SK-N-SH (cell line): Measurements from ENCODE around the gene CD209. TPM values are rescaled to one million over a fixed set of nuclear protein-coding genes. Genes with fewer than 3 reads are reported as not detected.

Experiments
- CTCF ChIA-PET: fragments of 300-600, 350-600 bp; formaldehyde crosslinking; extraction: SDS; loops from one replicate; lab custom pipeline; 2021; lab: Yijun Ruan, JAX
- POLR2A ChIA-PET: fragments of 350-600 bp; sonication (Branson Sonifier 250); formaldehyde crosslinking; extraction: SDS; loops from one replicate; lab custom pipeline; 2020; ENCODE audit warnings: antibody characterized with exemption, inconsistent platforms; lab: Yijun Ruan, JAX
- DNase-seq: peaks from one replicate; pipeline ENCODE4 v3.0.0; 2012
- H2AFZ ChIP-seq: fragments of 200-600 bp; sonication (generic); 2 replicates; pipeline ENCODE4 v1.8.1; 2016; ENCODE audit warnings: antibody characterized with exemption, mild to moderate bottlenecking, low read depth
- H3F3A ChIP-seq: fragments of 200-600 bp; sonication (generic); replicated peaks from 2 replicates; pipeline ENCODE3; 2016; ENCODE audit warnings: antibody characterized with exemption, mild to moderate bottlenecking; ENCODE audit not compliant: insufficient read depth
- H3K27ac ChIP-seq, 2 experiments: fragments of 200-500 bp in 1 of 2; fragments of 200-600 bp in 1 of 2; sonication (Bioruptor generic) in 1 of 2; sonication (generic), shearing (Covaris generic) in 1 of 2; 2 replicates each; pipeline versions ENCODE4 v1.5.1 to v1.6.1; 2014 to 2016; ENCODE audit warnings: low read depth in 2 of 2, inconsistent platforms in 1 of 2, low read length in 1 of 2, mild to moderate bottlenecking in 1 of 2, mixed read lengths in 1 of 2
- H3K27me3 ChIP-seq: fragments of 200-600 bp; sonication (generic), shearing (Covaris generic); 2 replicates; pipeline ENCODE4 v1.6.1; 2016; ENCODE audit warnings: mixed run types; ENCODE audit not compliant: insufficient read depth
- H3K36me3 ChIP-seq, 2 experiments: fragments of 200-500 bp in 1 of 2; fragments of 200-600 bp in 1 of 2; sonication (Bioruptor generic) in 1 of 2; sonication (generic) in 1 of 2; replicated peaks in 1 of 2; 2 replicates each; pipeline versions ENCODE3 to v1.5.1; 2014 to 2016; ENCODE audit warnings: low read length in 1 of 2, mild to moderate bottlenecking in 1 of 2; ENCODE audit not compliant: insufficient read depth in 2 of 2, control insufficient read depth in 1 of 2
- H3K4me1 ChIP-seq, 2 experiments: fragments of 200-500 bp in 1 of 2; fragments of 200-600 bp in 1 of 2; sonication (Bioruptor generic) in 1 of 2; sonication (generic), shearing (Covaris generic) in 1 of 2; 2 replicates each; pipeline versions ENCODE4 v1.5.1 to v1.6.1; 2014 to 2016; ENCODE audit warnings: low read depth in 1 of 2, low read length in 1 of 2, mixed run types in 1 of 2; ENCODE audit not compliant: insufficient read depth in 2 of 2, control insufficient read depth in 1 of 2
- H3K4me2 ChIP-seq: fragments of 200-600 bp; sonication (generic), shearing (Covaris generic); 2 replicates; pipeline ENCODE4 v1.6.1; 2017; ENCODE audit warnings: mixed run types
- H3K4me3 ChIP-seq, 2 experiments: fragments of 200-500 bp in 1 of 2; fragments of 200-600 bp in 1 of 2; sonication (Bioruptor generic) in 1 of 2; sonication (generic), shearing (Covaris generic) in 1 of 2; 2 replicates each; pipeline versions ENCODE4 v1.5.1 to v1.8.1; 2014 to 2016; ENCODE audit warnings: low read depth in 2 of 2, inconsistent platforms in 1 of 2, low read length in 1 of 2, mild to moderate bottlenecking in 1 of 2, mixed read lengths in 1 of 2, moderate library complexity in 1 of 2
- H3K79me2 ChIP-seq: fragments of 200-600 bp; sonication (generic); 2 replicates; pipeline ENCODE4 v1.8.1; 2017; ENCODE audit warnings: mild to moderate bottlenecking; ENCODE audit not compliant: insufficient read depth
- H3K9ac ChIP-seq: fragments of 200-600 bp; sonication (generic); 2 replicates; pipeline ENCODE4 v1.6.1; 2017; ENCODE audit warnings: mixed run types
- H3K9me2 ChIP-seq: fragments of 200-600 bp; sonication (generic); 2 replicates; pipeline ENCODE4 v1.6.1; 2017; ENCODE audit warnings: mixed run types
- H3K9me3 ChIP-seq: fragments of 200-600 bp; sonication (generic); 2 replicates; pipeline ENCODE4 v1.6.1; 2017; ENCODE audit warnings: mixed run types, mild to moderate bottlenecking, moderate library complexity
- H4K20me1 ChIP-seq: fragments of 200-600 bp; sonication (generic); 2 replicates; pipeline ENCODE4 v1.6.1; 2017; ENCODE audit warnings: mild to moderate bottlenecking, mixed run types; ENCODE audit not compliant: insufficient read depth
- ELF1 ChIP-seq: IDR thresholded peaks from 2 replicates; pipeline ENCODE4 v1.4.0; 2012
- EZH2phosphoT487 ChIP-seq: fragments of 200-600 bp; sonication (generic); IDR thresholded peaks from 2 replicates; pipeline ENCODE4 v1.6.1; 2017; ENCODE audit warnings: low read depth, mixed run types, mild to moderate bottlenecking, antibody characterized with exemption, moderate library complexity, borderline replicate concordance
- FOSL2 ChIP-seq: IDR thresholded peaks from 2 replicates; pipeline ENCODE4 v1.4.0; 2012; ENCODE audit warnings: low read depth, mild to moderate bottlenecking, moderate library complexity, borderline replicate concordance
- FOXJ3 ChIP-seq: sonication (generic); formaldehyde crosslinking; IDR thresholded peaks from 2 replicates; pipeline ENCODE4 v1.5.1; 2020; ENCODE audit warnings: mild to moderate bottlenecking, missing genetic modification reagents
- GABPA ChIP-seq: IDR thresholded peaks from 2 replicates; pipeline ENCODE4 v1.4.0; 2012; ENCODE audit warnings: low read depth, mild to moderate bottlenecking
- GATA2 ChIP-seq: sonication (generic); formaldehyde crosslinking; IDR thresholded peaks from 2 replicates; pipeline ENCODE4 v1.5.0; 2020; ENCODE audit warnings: mild to moderate bottlenecking, missing genetic modification reagents
- IRF3 ChIP-seq: fragments of 150-350 bp; IDR thresholded peaks from 2 replicates; pipeline ENCODE4 v1.6.1; 2016; ENCODE audit warnings: mild to moderate bottlenecking, low read depth, low read length
- JUND ChIP-seq: IDR thresholded peaks from 2 replicates; pipeline ENCODE4 v1.4.0; 2012
- MEF2A ChIP-seq: IDR thresholded peaks from 2 replicates; pipeline ENCODE4 v1.4.0; 2012; ENCODE audit warnings: low read depth, borderline replicate concordance
- NFIC ChIP-seq: IDR thresholded peaks from 2 replicates; pipeline ENCODE4 v1.4.0; 2012; ENCODE audit warnings: borderline replicate concordance
- PBX3 ChIP-seq: IDR thresholded peaks from 2 replicates; pipeline ENCODE4; 2012
- POLR2AphosphoS5 ChIP-seq: IDR thresholded peaks from 2 replicates; pipeline ENCODE4 v1.6.1; 2012; ENCODE audit warnings: low read depth, low read length
- RAD21 ChIP-seq: IDR thresholded peaks from 2 replicates; pipeline ENCODE4 v1.6.1; 2012; ENCODE audit warnings: mild to moderate bottlenecking, low read length
- RCOR1 ChIP-seq: fragments of 150-350 bp; IDR thresholded peaks from 2 replicates; pipeline ENCODE4 v1.6.1; 2017; ENCODE audit warnings: antibody characterized with exemption, low read length
- REST ChIP-seq: IDR thresholded peaks from 2 replicates; pipeline ENCODE4 v1.6.1; 2012; ENCODE audit warnings: mild to moderate bottlenecking, low read depth, low read length, moderate library complexity
- RFX5 ChIP-seq: IDR thresholded peaks from 2 replicates; pipeline ENCODE4 v1.6.1; 2012; ENCODE audit warnings: mild to moderate bottlenecking, improper control_type of control experiment, low read length
- USF2 ChIP-seq: fragments of 150-350 bp; IDR thresholded peaks from 2 replicates; pipeline ENCODE4 v1.6.1; 2017; ENCODE audit warnings: antibody characterized with exemption, low read length, low read depth, borderline replicate concordance
- WGBS: methylation state at CpG from one replicate; pipeline ENCODE4 v1.1.6; 2017; ENCODE audit warnings: low lambda C conversion rate; 5-methylcytosine and 5-hydroxymethylcytosine counted together
- polyA plus RNA-seq, 3 experiments: library from polyadenylated mRNA; depleted of rRNA; stranded (reverse); fragments of >200 nt; gene quantifications; 2 replicates each; pipeline ENCODE4 v1.2.3, GENCODE V29; 2012

The CD209 gene
- polyA plus RNA-seq, 1 of the 3 experiments (the other 2 are of a cell fraction) = not detected

GRCh38 chr19:7731615-7732014 lies 15.7 kb downstream of the CD209 start (continued):
- TF ChIP-seq FOSL2 (no peak), JUND (no peak)
- TF ChIP-seq, all 33 proteins: peak for 0

GRCh38 chr19:7731218-7731595 lies 16.1 kb downstream of the CD209 start:
- POLR2A ChIA-PET = interaction anchor here (0.6 kb wide), 1 partner anchor 63 kb away, joined by 3 read pairs; no protein-coding TSS in a partner anchor
- Histone ChIP-seq H3K9ac (no peak overlapping the region), H3K9me3 (no peaks in the 10 kb centered on the region), H3K27me3 (peaks cover 62% of the 10 kb centered on the region), H3K4me2 (no peak overlapping the region), H3K4me3 (no peak overlapping the region), H3K4me1 (no peaks in the 10 kb centered on the region), H3K79me2 (no peaks in the 10 kb centered on the region), H4K20me1 (no peaks in the 10 kb centered on the region), H2AFZ (no peak overlapping the region), H3K36me3 (no peaks in the 10 kb centered on the region), H3F3A (no peaks in the 10 kb centered on the region), H3K27ac (no peak overlapping the region), H3K9me2 (no peaks in the 10 kb centered on the region)
- CTCF ChIA-PET = no interaction called here
- TF ChIP-seq FOXJ3 (CRISPR knock-in tag) (no peak), POLR2AphosphoS5 (no peak), ELF1 (no peak), NFIC (no peak), RFX5 (no peak), FOSL2 (no peak), PBX3 (no peak), USF2 (no peak), GATA2 (no peak)
- no peak for DNase-seq
- WGBS = 23% methylated on average over 12 of the region's 39 CpGs

GRCh38 chr19:7730286-7731217 lies 16.8 kb downstream of the CD209 start:
- H3K27me3 ChIP-seq = peaks cover 69% of the 10 kb centered on the region
- ChIA-PET CTCF (no interaction called here), POLR2A (no interaction called here)
- TF ChIP-seq IRF3 = no peak
- no peak for TF ChIP-seq PBX3
- TF ChIP-seq RFX5 = no peak
- no peak for TF ChIP-seq MEF2A
- TF ChIP-seq REST = no peak
- no peak for TF ChIP-seq GABPA
- TF ChIP-seq EZH2phosphoT487 = no peak
- TF ChIP-seq RAD21 = no peak
- TF ChIP-seq JUND = no peak
- TF ChIP-seq RCOR1 = no peak
- no peak for TF ChIP-seq GATA2

More at GRCh38 chr19:7730286-7731217, 16.8 kb downstream of the CD209 start:
- Histone ChIP-seq H3K9me2 (no peaks in the 10 kb centered on the region), H3K27ac (no peak overlapping the region), H3K9ac (no peak overlapping the region), H2AFZ (no peak overlapping the region), H4K20me1 (no peaks in the 10 kb centered on the region), H3K4me1 (no peaks in the 10 kb centered on the region), H3K36me3 (no peaks in the 10 kb centered on the region), H3K4me2 (no peak overlapping the region), H3K4me3 (no peak overlapping the region), H3K9me3 (no peaks in the 10 kb centered on the region), H3F3A (no peaks in the 10 kb centered on the region), H3K79me2 (no peaks in the 10 kb centered on the region)
- WGBS = 0% methylated on average over 4 of the region's 78 CpGs
- DNase-seq = no peak
